ENCODE measurements around the gene MYL10. TPM values are rescaled to one million over a fixed set of nuclear protein-coding genes. Genes with fewer than 3 reads are reported as not detected.

Gene MYL10
- total and polyA plus RNA-seq, 2 experiments from 2014 or later, result not detected

DNA sequence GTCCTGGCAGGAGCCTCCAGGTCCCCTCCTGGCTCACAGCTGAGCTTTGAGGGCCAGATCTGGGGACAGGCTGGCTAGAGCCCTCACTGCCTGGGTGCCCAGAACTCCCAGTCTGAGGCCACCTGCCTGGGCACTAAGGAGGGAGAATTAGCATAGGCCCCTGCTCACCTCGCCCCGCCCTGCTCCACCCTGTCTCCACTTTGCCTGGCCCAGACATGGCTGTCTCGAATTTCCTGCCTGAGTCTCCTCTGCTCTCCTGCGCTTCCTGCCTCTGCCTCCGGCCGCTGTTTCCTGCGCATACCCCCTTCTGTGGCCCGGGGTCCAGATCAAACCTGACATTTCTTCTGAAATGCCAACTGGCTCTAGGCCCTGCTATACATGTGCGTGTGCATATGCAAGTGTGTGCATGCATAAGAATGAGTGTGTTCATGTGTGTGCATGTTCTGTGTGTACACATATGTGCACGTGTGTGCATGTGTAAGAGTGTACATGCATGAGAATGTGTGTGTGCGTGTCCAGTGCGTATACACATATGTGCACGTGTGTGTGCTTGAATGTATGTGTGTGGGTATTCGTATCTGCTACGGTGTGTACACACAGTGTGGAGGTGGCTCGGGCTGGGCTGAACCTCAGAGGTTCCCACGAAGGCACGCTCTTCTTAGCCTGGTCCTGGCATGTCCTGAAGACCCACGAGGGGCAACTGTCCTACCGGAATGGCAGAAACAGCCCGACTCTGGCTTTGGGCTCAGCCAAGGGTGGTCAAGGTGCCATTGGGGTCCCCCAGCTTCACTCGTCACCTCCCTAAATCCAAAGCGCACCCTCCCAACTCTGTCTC is 64.9 kb downstream of the MYL10 start:
- Histone ChIP-seq H3K4me3 (no peak overlapping the region), H3K9me2 (ENCODE audit: insufficient read depth) (no peaks in the 10 kb centered on the region), H3K4me2 (ENCODE audit: unreplicated experiment) (no peak overlapping the region), H3K27me3 (replicated peaks; ENCODE audit: insufficient read depth) (peaks cover 42% of the 10 kb centered on the region), H3K4me1 (ENCODE audit: insufficient read depth) (no peaks in the 10 kb centered on the region), H3K9ac (no peak overlapping the region), H3F3A (ENCODE audit: insufficient read depth) (no peaks in the 10 kb centered on the region), H2AFZ (no peak overlapping the region), H4K20me1 (ENCODE audit: insufficient read depth) (no peaks in the 10 kb centered on the region), H3K79me2 (ENCODE audit: insufficient read depth) (no peaks in the 10 kb centered on the region), H3K27ac (no peak overlapping the region), H3K9me3 (ENCODE audit: low read depth) (no peaks in the 10 kb centered on the region), H3K36me3 (ENCODE audit: low read depth) (no peaks in the 10 kb centered on the region)
- in situ Hi-C loops (cut with MboI), result no loop called here
- DNase-seq, result no peak
- TF ChIP-seq EZH2phosphoT487 (IDR thresholded peaks at IDR 0.05; ENCODE audit: insufficient read depth, low read depth) (no peak), EZH2 (IDR thresholded peaks at IDR 0.05; ENCODE audit: insufficient read depth, poor library complexity, severe bottlenecking) (no peak)
- WGBS, 2 experiments (ENCODE audit: low coverage in 1 of 2, low lambda C conversion rate in 2 of 2, missing lambda C conversion rate in 2 of 2), result 56 to 63% methylated on average over 22 to 23 of the region's 23 CpGs

Other genes with a start within 250 kb of the MYL10 start
- gene CUX1, start 188.3 kb upstream of the MYL10 start, total RNA-seq (2014; rRNA removed; shearing (Covaris generic)), result 34.9 and 42.0 TPM in 2 replicates
- 30.2 and 34.1 TPM in 2 replicates for gene CUX1, start 188.3 kb upstream of the MYL10 start, polyA plus RNA-seq (2016; fragmentation: Nextera tagmentation; extraction: Ambion mirVana)

Measured in GM23248 (cell line).